BLaER1 (cell line): Measurements from ENCODE around the gene TMEM59L.
"Not testable (repeated sequence)": the region's sequence is repeated elsewhere in the genome, so short reads cannot be mapped to it uniquely, and the experiment has no call there.

Experiments used
- H3K27ac ChIP-seq: shearing (Covaris generic); formaldehyde crosslinking; 2 replicates; pipeline ENCODE4 v1.8.1; 2022
- H3K27me3 ChIP-seq: shearing (Covaris generic); formaldehyde crosslinking; 2 replicates; pipeline ENCODE4 v1.8.1; 2022
- H3K36me3 ChIP-seq: shearing (Covaris generic); formaldehyde crosslinking; 2 replicates; pipeline ENCODE4 v1.8.1; 2022
- H3K4me1 ChIP-seq: shearing (Covaris generic); formaldehyde crosslinking; 2 replicates; pipeline ENCODE4 v1.8.1; 2022
- H3K4me2 ChIP-seq: shearing (Covaris generic); formaldehyde crosslinking; 2 replicates; pipeline ENCODE4 v1.8.1; 2022
- H3K4me3 ChIP-seq: shearing (Covaris generic); formaldehyde crosslinking; 2 replicates; pipeline ENCODE4 v1.8.1; 2022
- H3K9ac ChIP-seq: shearing (Covaris generic); formaldehyde crosslinking; 2 replicates; pipeline ENCODE4 v1.8.1; 2022
- H3K9me3 ChIP-seq: shearing (Covaris generic); formaldehyde crosslinking; 2 replicates; pipeline ENCODE4 v1.8.1; 2022
- H4K20me1 ChIP-seq: shearing (Covaris generic); formaldehyde crosslinking; 2 replicates; pipeline ENCODE4 v1.8.1; 2022
- Cebpa-rat ChIP-seq: shearing (Covaris generic); IDR thresholded peaks from 2 replicates; pipeline ENCODE4 v1.8.1; 2022

Gene TMEM59L

GRCh38 chr19:18594096-18594823 lies 18.4 kb upstream of the TMEM59L start:
- H3K4me1 ChIP-seq, result peaks cover 88% of the 10 kb centered on the region
- peaks cover 44% of the 10 kb centered on the region for H4K20me1 ChIP-seq
- peak overlapping the region; percentile 96 for H3K4me2 ChIP-seq
- H3K27ac ChIP-seq, result peak overlapping the region; percentile 35; the same call in 1 of the 2 replicates
- no peaks in the 10 kb centered on the region for H3K9me3 ChIP-seq
- peaks cover 26% of the 10 kb centered on the region; the same call in 1 of the 2 replicates for H3K27me3 ChIP-seq
- H3K4me3 ChIP-seq, result peak overlapping the region; percentile 54
- peaks cover 21% of the 10 kb centered on the region for H3K36me3 ChIP-seq
- H3K9ac ChIP-seq, result peak overlapping the region; percentile 53; the same call in 1 of the 2 replicates
- no peak for TF ChIP-seq Cebpa-rat

GRCh38 chr19:18594824-18595373 lies 17.8 kb upstream of the TMEM59L start:
- Histone ChIP-seq H4K20me1 (peaks cover 44% of the 10 kb centered on the region), H3K27ac (peak overlapping the region; percentile 35; the same call in 1 of the 2 replicates), H3K4me2 (peak overlapping the region; percentile 96), H3K4me3 (peak overlapping the region; percentile 54; the same call in 1 of the 2 replicates), H3K27me3 (peaks cover 30% of the 10 kb centered on the region; the same call in 1 of the 2 replicates), H3K4me1 (peaks cover 82% of the 10 kb centered on the region), H3K9me3 (no peaks in the 10 kb centered on the region), H3K36me3 (peaks cover 21% of the 10 kb centered on the region), H3K9ac (peak overlapping the region; percentile 53; the same call in 1 of the 2 replicates)
- TF ChIP-seq Cebpa-rat, result no peak

- no peak overlapping the region for H3K9ac ChIP-seq
- H3K4me2 ChIP-seq, result peak overlapping the region; percentile 96; the same call in 1 of the 2 replicates
- peaks cover 31% of the 10 kb centered on the region for H3K27me3 ChIP-seq
- peaks cover 76% of the 10 kb centered on the region for H3K4me1 ChIP-seq
- peaks cover 43% of the 10 kb centered on the region for H4K20me1 ChIP-seq
- no peak for TF ChIP-seq Cebpa-rat
- peaks cover 18% of the 10 kb centered on the region for H3K36me3 ChIP-seq
- no peaks in the 10 kb centered on the region for H3K9me3 ChIP-seq
- H3K27ac ChIP-seq, result no peak overlapping the region
- H3K4me3 ChIP-seq, result no peak overlapping the region
Observed at GRCh38 chr19:18595475-18595874, 17.2 kb upstream of the TMEM59L start.

- TF ChIP-seq Cebpa-rat, result no peak
- H4K20me1 ChIP-seq, result peaks cover 35% of the 10 kb centered on the region
- peaks cover 64% of the 10 kb centered on the region for H3K4me1 ChIP-seq
- H3K36me3 ChIP-seq, result peaks cover 6% of the 10 kb centered on the region; the same call in 1 of the 2 replicates
- H3K27ac ChIP-seq, result no peak overlapping the region
- H3K4me2 ChIP-seq, result peak overlapping the region; percentile 55
- no peak overlapping the region for H3K4me3 ChIP-seq
- no peaks in the 10 kb centered on the region for H3K9me3 ChIP-seq
- H3K27me3 ChIP-seq, result peaks cover 43% of the 10 kb centered on the region
- no peak overlapping the region for H3K9ac ChIP-seq
Observed at GRCh38 chr19:18596752-18597157, 15.9 kb upstream of the TMEM59L start.

- H3K9me3 ChIP-seq, result no peaks in the 10 kb centered on the region
- H3K4me1 ChIP-seq, result peaks cover 51% of the 10 kb centered on the region
- no peak overlapping the region for H3K4me3 ChIP-seq
- H3K9ac ChIP-seq, result no peak overlapping the region
- peaks cover 40% of the 10 kb centered on the region for H4K20me1 ChIP-seq
- TF ChIP-seq Cebpa-rat, result no peak
- H3K27me3 ChIP-seq, result peaks cover 56% of the 10 kb centered on the region
- H3K36me3 ChIP-seq, result no peaks in the 10 kb centered on the region
- H3K4me2 ChIP-seq, result peak overlapping the region; percentile 55
- no peak overlapping the region for H3K27ac ChIP-seq
Observed at GRCh38 chr19:18597809-18598660, 14.6 kb upstream of the TMEM59L start.

- H3K27me3 ChIP-seq, result peaks cover 71% of the 10 kb centered on the region
- no peaks in the 10 kb centered on the region for H3K9me3 ChIP-seq
- H3K27ac ChIP-seq, result no peak overlapping the region
- H3K4me1 ChIP-seq, result peaks cover 37% of the 10 kb centered on the region
- H4K20me1 ChIP-seq, result peaks cover 46% of the 10 kb centered on the region
- no peaks in the 10 kb centered on the region for H3K36me3 ChIP-seq
- no peak overlapping the region for H3K9ac ChIP-seq
- no peak overlapping the region for H3K4me3 ChIP-seq
- TF ChIP-seq Cebpa-rat, result no peak
- H3K4me2 ChIP-seq, result no peak overlapping the region
Observed at GRCh38 chr19:18599485-18599884, 13.2 kb upstream of the TMEM59L start.

GRCh38 chr19:18600692-18601397 lies 11.8 kb upstream of the TMEM59L start:
- H3K4me2 ChIP-seq, H3K9me3 ChIP-seq, H3K27ac ChIP-seq, H3K9ac ChIP-seq, H3K36me3 ChIP-seq, H3K4me3 ChIP-seq: not testable (repeated sequence)
- peaks cover 77% of the 10 kb centered on the region for H3K27me3 ChIP-seq
- peaks cover 29% of the 10 kb centered on the region for H3K4me1 ChIP-seq
- H4K20me1 ChIP-seq, result peaks cover 46% of the 10 kb centered on the region

- TF ChIP-seq Cebpa-rat, result no peak
- Histone ChIP-seq H3K27me3 (peaks cover 81% of the 10 kb centered on the region), H4K20me1 (peaks cover 45% of the 10 kb centered on the region), H3K4me1 (peaks cover 27% of the 10 kb centered on the region), H3K9me3 (no peaks in the 10 kb centered on the region), H3K9ac (no peak overlapping the region), H3K4me3 (no peak overlapping the region), H3K36me3 (no peaks in the 10 kb centered on the region), H3K4me2 (no peak overlapping the region), H3K27ac (no peak overlapping the region)
Observed at GRCh38 chr19:18601875-18602274, 10.8 kb upstream of the TMEM59L start.

- peaks cover 58% of the 10 kb centered on the region for H4K20me1 ChIP-seq
- H3K27ac ChIP-seq, result no peak overlapping the region
- no peak overlapping the region for H3K9ac ChIP-seq
- H3K4me1 ChIP-seq, result peaks cover 12% of the 10 kb centered on the region
- no peak overlapping the region for H3K4me3 ChIP-seq
- H3K27me3 ChIP-seq, result peaks cover 91% of the 10 kb centered on the region
- no peak for TF ChIP-seq Cebpa-rat
- H3K4me2 ChIP-seq, result no peak overlapping the region
- no peaks in the 10 kb centered on the region for H3K36me3 ChIP-seq
- H3K9me3 ChIP-seq, result no peaks in the 10 kb centered on the region
Observed at GRCh38 chr19:18603255-18603957, 9.3 kb upstream of the TMEM59L start.
